ENCODE measurements around the gene MIPEP.

Gene MIPEP

DNA sequence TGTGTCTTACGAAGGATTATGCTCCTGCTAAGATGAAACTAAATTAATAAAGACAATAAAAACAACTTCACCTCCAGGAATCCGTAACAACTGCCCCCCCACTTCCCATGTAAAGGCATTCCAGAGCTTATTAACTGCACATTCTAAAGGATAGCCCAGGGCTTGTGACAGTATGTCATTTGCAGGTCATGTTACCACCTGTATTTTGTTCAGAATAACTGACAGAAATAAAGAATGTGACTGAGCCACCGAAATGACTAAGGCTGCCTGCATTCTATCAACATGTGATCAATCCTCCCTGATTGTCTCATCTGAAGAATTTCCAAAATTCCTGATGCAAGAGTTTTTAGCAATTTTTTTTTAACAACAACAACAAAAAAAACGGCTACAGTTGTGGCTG lies 117.2 kb downstream of the MIPEP start:
- Histone ChIP-seq H4K20me1 (ENCODE audit: control insufficient read depth, insufficient read depth, low read depth, low read length) (no peaks in the 10 kb centered on the region), H3K4me3 (ENCODE audit: low read length) (no peak overlapping the region), H3K4me2 (ENCODE audit: low read length) (no peak overlapping the region), H3K27me3 (ENCODE audit: control insufficient read depth, low read length) (no peaks in the 10 kb centered on the region), H3K4me1 (ENCODE audit: control insufficient read depth, low read length) (no peaks in the 10 kb centered on the region), H3K79me2 (ENCODE audit: control insufficient read depth, low read length) (no peaks in the 10 kb centered on the region), H3K27ac (ENCODE audit: low read depth, low read length) (no peak overlapping the region), H3F3A (ENCODE audit: control insufficient read depth, insufficient read depth) (no peaks in the 10 kb centered on the region), H3K36me3 (ENCODE audit: control insufficient read depth, low read length) (no peaks in the 10 kb centered on the region), H3K9me2 (replicated peaks; ENCODE audit: control insufficient read depth, low read length) (no peaks in the 10 kb centered on the region), H3K9me3 (ENCODE audit: control insufficient read depth, insufficient read depth, low read length) (no peaks in the 10 kb centered on the region)
- no peak for TF ChIP-seq EZH2phosphoT487 (IDR thresholded peaks at IDR 0.05; ENCODE audit: borderline replicate concordance, low read length)
- TF ChIP-seq, protein P1, sequence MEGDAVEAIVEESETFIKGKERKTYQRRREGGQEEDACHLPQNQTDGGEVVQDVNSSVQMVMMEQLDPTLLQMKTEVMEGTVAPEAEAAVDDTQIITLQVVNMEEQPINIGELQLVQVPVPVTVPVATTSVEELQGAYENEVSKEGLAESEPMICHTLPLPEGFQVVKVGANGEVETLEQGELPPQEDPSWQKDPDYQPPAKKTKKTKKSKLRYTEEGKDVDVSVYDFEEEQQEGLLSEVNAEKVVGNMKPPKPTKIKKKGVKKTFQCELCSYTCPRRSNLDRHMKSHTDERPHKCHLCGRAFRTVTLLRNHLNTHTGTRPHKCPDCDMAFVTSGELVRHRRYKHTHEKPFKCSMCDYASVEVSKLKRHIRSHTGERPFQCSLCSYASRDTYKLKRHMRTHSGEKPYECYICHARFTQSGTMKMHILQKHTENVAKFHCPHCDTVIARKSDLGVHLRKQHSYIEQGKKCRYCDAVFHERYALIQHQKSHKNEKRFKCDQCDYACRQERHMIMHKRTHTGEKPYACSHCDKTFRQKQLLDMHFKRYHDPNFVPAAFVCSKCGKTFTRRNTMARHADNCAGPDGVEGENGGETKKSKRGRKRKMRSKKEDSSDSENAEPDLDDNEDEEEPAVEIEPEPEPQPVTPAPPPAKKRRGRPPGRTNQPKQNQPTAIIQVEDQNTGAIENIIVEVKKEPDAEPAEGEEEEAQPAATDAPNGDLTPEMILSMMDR (IDR thresholded peaks at IDR 0.05; ENCODE audit: low read depth, low read length, poor library complexity, severe bottlenecking): no peak

DNA sequence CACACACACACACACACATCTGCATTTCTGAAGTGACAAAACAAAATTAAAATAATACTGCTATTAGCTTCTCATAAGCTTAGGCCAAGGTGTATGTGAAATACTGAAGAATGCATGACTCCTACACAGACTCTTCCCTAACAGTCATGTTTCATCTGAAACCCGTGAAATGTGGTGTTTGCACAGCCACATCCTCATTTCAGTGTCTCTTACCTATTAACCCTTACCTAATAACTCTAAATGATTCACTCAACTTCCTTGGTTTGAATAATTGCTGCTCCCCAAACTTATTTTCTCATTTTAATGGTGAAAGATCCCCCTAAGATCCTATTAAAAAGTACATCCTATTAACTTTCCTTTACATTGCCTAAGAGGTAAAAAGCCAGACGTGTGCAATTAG lies 117.6 kb downstream of the MIPEP start:
- no peaks in the 10 kb centered on the region for H3F3A ChIP-seq (ENCODE audit: control insufficient read depth, insufficient read depth)
- H3K4me3 ChIP-seq (ENCODE audit: low read length): no peak overlapping the region
- TF ChIP-seq EZH2phosphoT487 (IDR thresholded peaks at IDR 0.05; ENCODE audit: borderline replicate concordance, low read length): no peak
- TF ChIP-seq, protein P1 (IDR thresholded peaks at IDR 0.05; ENCODE audit: low read depth, low read length, poor library complexity, severe bottlenecking): no peak
- no peaks in the 10 kb centered on the region for H3K27me3 ChIP-seq (ENCODE audit: control insufficient read depth, low read length)
- no peak overlapping the region for H3K27ac ChIP-seq (ENCODE audit: low read depth, low read length)
- H3K79me2 ChIP-seq (ENCODE audit: control insufficient read depth, low read length): no peaks in the 10 kb centered on the region
- H3K4me2 ChIP-seq (ENCODE audit: low read length): no peak overlapping the region
- no peaks in the 10 kb centered on the region for H4K20me1 ChIP-seq (ENCODE audit: control insufficient read depth, insufficient read depth, low read depth, low read length)
- no peaks in the 10 kb centered on the region for H3K36me3 ChIP-seq (ENCODE audit: control insufficient read depth, low read length)
- H3K9me3 ChIP-seq (ENCODE audit: control insufficient read depth, insufficient read depth, low read length): no peaks in the 10 kb centered on the region
- no peaks in the 10 kb centered on the region for H3K9me2 ChIP-seq (replicated peaks; ENCODE audit: control insufficient read depth, low read length)
- H3K4me1 ChIP-seq (ENCODE audit: control insufficient read depth, low read length): no peaks in the 10 kb centered on the region

DNA sequence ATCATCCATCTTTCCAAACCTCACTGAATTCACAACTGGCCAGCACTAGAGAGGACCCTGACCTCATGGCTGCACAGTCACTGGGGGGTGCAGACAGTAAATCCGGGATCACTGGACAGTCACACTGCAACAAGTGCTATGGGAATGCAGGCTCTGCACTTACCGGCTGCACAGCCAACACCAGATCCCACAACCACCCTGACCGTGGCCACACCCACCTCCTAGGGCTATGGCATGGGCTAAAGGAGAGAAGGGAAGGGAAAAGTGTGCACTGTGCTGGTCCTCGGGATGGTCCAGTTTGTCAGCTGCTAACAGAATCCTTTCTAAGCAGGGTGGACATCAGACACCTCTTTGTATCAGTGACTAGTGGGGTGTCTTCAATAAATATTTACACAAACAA lies 118.2 kb downstream of the MIPEP start:
- H3K27ac ChIP-seq (ENCODE audit: low read depth, low read length): no peak overlapping the region
- no peaks in the 10 kb centered on the region for H4K20me1 ChIP-seq (ENCODE audit: control insufficient read depth, insufficient read depth, low read depth, low read length)
- H3F3A ChIP-seq (ENCODE audit: control insufficient read depth, insufficient read depth): no peaks in the 10 kb centered on the region
- H3K9me3 ChIP-seq (ENCODE audit: control insufficient read depth, insufficient read depth, low read length): no peaks in the 10 kb centered on the region
- H3K27me3 ChIP-seq (ENCODE audit: control insufficient read depth, low read length): no peaks in the 10 kb centered on the region
- H3K79me2 ChIP-seq (ENCODE audit: control insufficient read depth, low read length): no peaks in the 10 kb centered on the region
- no peaks in the 10 kb centered on the region for H3K9me2 ChIP-seq (replicated peaks; ENCODE audit: control insufficient read depth, low read length)
- H3K4me3 ChIP-seq (ENCODE audit: low read length): no peak overlapping the region
- no peak for TF ChIP-seq EZH2phosphoT487 (IDR thresholded peaks at IDR 0.05; ENCODE audit: borderline replicate concordance, low read length)
- TF ChIP-seq, protein P1 (IDR thresholded peaks at IDR 0.05; ENCODE audit: low read depth, low read length, poor library complexity, severe bottlenecking): no peak
- no peaks in the 10 kb centered on the region for H3K4me1 ChIP-seq (ENCODE audit: control insufficient read depth, low read length)
- H3K4me2 ChIP-seq (ENCODE audit: low read length): no peak overlapping the region
- H3K36me3 ChIP-seq (ENCODE audit: control insufficient read depth, low read length): no peaks in the 10 kb centered on the region

DNA sequence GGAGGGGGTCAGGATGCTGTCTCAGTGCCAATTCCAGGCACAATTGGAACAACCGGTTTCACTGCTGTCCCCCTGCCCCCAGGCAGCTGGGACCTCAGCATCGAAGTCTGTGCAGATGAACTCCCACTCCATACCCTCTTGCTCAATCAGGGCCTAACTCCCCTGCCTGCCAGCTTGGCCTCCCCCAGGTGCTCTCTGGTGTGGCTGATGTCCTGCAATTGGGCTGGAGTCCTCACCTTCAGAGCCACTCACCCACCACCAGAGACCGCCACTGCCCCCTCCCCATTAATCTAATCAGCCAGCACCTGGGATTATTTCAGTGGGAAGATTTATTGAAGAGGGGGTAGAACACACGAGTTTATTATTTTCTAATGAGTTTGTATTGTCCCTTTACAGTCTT lies 118.8 kb downstream of the MIPEP start:
- no peaks in the 10 kb centered on the region for H3K4me1 ChIP-seq (ENCODE audit: control insufficient read depth, low read length)
- no peak for TF ChIP-seq EZH2phosphoT487 (IDR thresholded peaks at IDR 0.05; ENCODE audit: borderline replicate concordance, low read length)
- TF ChIP-seq, protein P1 (IDR thresholded peaks at IDR 0.05; ENCODE audit: low read depth, low read length, poor library complexity, severe bottlenecking): no peak
- H3K9me3 ChIP-seq (ENCODE audit: control insufficient read depth, insufficient read depth, low read length): no peaks in the 10 kb centered on the region
- H3K79me2 ChIP-seq (ENCODE audit: control insufficient read depth, low read length): no peaks in the 10 kb centered on the region
- no peaks in the 10 kb centered on the region for H4K20me1 ChIP-seq (ENCODE audit: control insufficient read depth, insufficient read depth, low read depth, low read length)
- H3K27ac ChIP-seq (ENCODE audit: low read depth, low read length): no peak overlapping the region
- H3K4me2 ChIP-seq (ENCODE audit: low read length): no peak overlapping the region
- no peak overlapping the region for H3K4me3 ChIP-seq (ENCODE audit: low read length)
- no peaks in the 10 kb centered on the region for H3F3A ChIP-seq (ENCODE audit: control insufficient read depth, insufficient read depth)
- no peaks in the 10 kb centered on the region for H3K27me3 ChIP-seq (ENCODE audit: control insufficient read depth, low read length)
- H3K36me3 ChIP-seq (ENCODE audit: control insufficient read depth, low read length): no peaks in the 10 kb centered on the region
- H3K9me2 ChIP-seq (replicated peaks; ENCODE audit: control insufficient read depth, low read length): no peaks in the 10 kb centered on the region
